Measurements from ENCODE around the gene ROR2.

DNA sequence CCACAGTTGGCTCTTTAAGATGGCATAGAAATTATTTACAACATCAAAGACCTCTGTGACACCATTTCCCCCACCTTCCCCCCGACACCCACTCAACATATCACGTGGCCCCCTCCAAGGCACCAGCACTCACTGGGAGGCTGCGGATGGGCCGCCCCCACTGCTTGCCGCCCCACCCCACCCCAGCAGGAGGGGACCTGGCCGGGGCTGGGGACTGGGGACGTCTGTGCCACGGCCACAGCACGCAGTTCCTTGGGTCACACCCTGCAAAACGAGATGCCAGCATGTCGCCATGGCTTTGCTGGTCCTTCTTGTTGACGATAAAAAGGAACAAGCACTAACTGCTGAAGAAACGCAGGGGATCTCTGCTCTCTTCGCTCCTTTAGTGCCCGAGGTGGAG is 269.0 kb downstream of the ROR2 start:
- TF ChIP-seq CTCF (conservative IDR thresholded peaks at IDR 0.05; ENCODE audit: low read depth, low read length) (no peak), EZH2phosphoT487 (IDR thresholded peaks at IDR 0.05; ENCODE audit: borderline replicate concordance, low read length) (no peak)

Measured in PC-3 (cell line).